Keratinocyte (primary cell): ENCODE data around the gene EFCAB12. TPM values are rescaled to one million over a fixed set of nuclear protein-coding genes. Genes with fewer than 3 reads are reported as not detected.

ENCODE experiments used
- DNase-seq: peaks from one replicate; pipeline ENCODE4 v3.0.0-alpha.2; 2011; ENCODE audit warnings: low read depth, missing footprints, low spot score
- FAIRE-seq: peaks from 2 replicates; lab custom pipeline; 2011; peaks lifted over from hg19 to GRCh38; lab: Jason Lieb, UNC
- H2AFZ ChIP-seq: 2 replicates; pipeline ENCODE4 v1.6.0; 2012; ENCODE audit warnings: low read length, control low read depth, inconsistent platforms; ENCODE audit not compliant: control insufficient read depth
- H3K27ac ChIP-seq: 2 replicates; pipeline ENCODE4 v1.5.1; 2011; ENCODE audit warnings: low read length; ENCODE audit not compliant: control insufficient read depth, insufficient read depth
- H3K27me3 ChIP-seq: 3 replicates; pipeline ENCODE4 v1.6.0; 2011; ENCODE audit warnings: low read length; ENCODE audit not compliant: control insufficient read depth, insufficient read depth; ENCODE audit errors: extremely low read depth
- H3K36me3 ChIP-seq, 2 experiments: 2 replicates in 1 of 2; 3 replicates in 1 of 2; pipeline ENCODE4 v1.5.1; 2011; ENCODE audit warnings: low read length in 2 of 2, mild to moderate bottlenecking in 1 of 2; ENCODE audit not compliant: control insufficient read depth in 2 of 2, insufficient read depth in 2 of 2; ENCODE audit errors: extremely low read depth in 1 of 2
- H3K4me1 ChIP-seq: 3 replicates; pipeline ENCODE4 v1.5.1; 2011; ENCODE audit warnings: low read length; ENCODE audit not compliant: control insufficient read depth, insufficient read depth; ENCODE audit errors: extremely low read depth
- H3K4me2 ChIP-seq: 3 replicates; pipeline ENCODE4 v1.6.0; 2011; ENCODE audit warnings: low read depth, low read length; ENCODE audit not compliant: control insufficient read depth, insufficient read depth; ENCODE audit errors: extremely low read depth
- H3K4me3 ChIP-seq, 3 experiments: fragments of 200-600 bp in 1 of 3; sonication (generic) in 1 of 3; 2 replicates in 2 of 3; 3 replicates in 1 of 3; pipeline ENCODE4 v1.5.1; 2011 to 2016; ENCODE audit warnings: low read length in 3 of 3, mild to moderate bottlenecking in 3 of 3, control low read depth in 2 of 3, inconsistent platforms in 1 of 3, low read depth in 1 of 3, mixed read lengths in 1 of 3, mixed run types in 1 of 3, moderate library complexity in 1 of 3; ENCODE audit not compliant: control insufficient read depth in 2 of 3, insufficient read depth in 2 of 3; ENCODE audit errors: extremely low read depth in 1 of 3
- H3K79me2 ChIP-seq: 2 replicates; pipeline ENCODE4 v1.6.0; 2012; ENCODE audit warnings: low read length; ENCODE audit not compliant: control insufficient read depth, insufficient read depth
- H3K9ac ChIP-seq: 3 replicates; pipeline ENCODE4 v1.6.0; 2011; ENCODE audit warnings: low read length; ENCODE audit not compliant: control insufficient read depth, insufficient read depth; ENCODE audit errors: extremely low read depth
- H3K9me1 ChIP-seq: 3 replicates; pipeline ENCODE4 v1.6.0; 2011; ENCODE audit warnings: low read length; ENCODE audit not compliant: control insufficient read depth, insufficient read depth; ENCODE audit errors: extremely low read depth
- H3K9me3 ChIP-seq: 2 replicates; pipeline ENCODE4 v1.5.1; 2012; ENCODE audit warnings: low read depth, low read length; ENCODE audit not compliant: control insufficient read depth
- H4K20me1 ChIP-seq: 3 replicates; pipeline ENCODE4 v1.6.0; 2011; ENCODE audit warnings: low read length; ENCODE audit not compliant: control insufficient read depth, insufficient read depth; ENCODE audit errors: extremely low read depth
- CTCF ChIP-seq, 3 experiments: IDR thresholded peaks in 1 of 3; conservative IDR thresholded peaks in 1 of 3; optimal IDR thresholded peaks in 1 of 3; 2 replicates in 2 of 3; 3 replicates in 1 of 3; pipeline versions ENCODE3 to v1.5.1; 2011; ENCODE audit warnings: low read length in 3 of 3, mild to moderate bottlenecking in 3 of 3, moderate library complexity in 2 of 3, control low read depth in 1 of 3, inconsistent platforms in 1 of 3; ENCODE audit not compliant: insufficient read depth in 2 of 3; ENCODE audit errors: extremely low read depth in 1 of 3
- EZH2 ChIP-seq: IDR thresholded peaks from one replicate; pipeline ENCODE4 v1.6.1; 2012; ENCODE audit warnings: inconsistent platforms, mild to moderate bottlenecking, low read length, moderate library complexity
- dilution Hi-C: fragments of 300-500 bp; cut with MboI; formaldehyde crosslinking; loops from one replicate; pipeline ENCODE4 v1.7.0; 2020; ENCODE audit warnings: low sequenced_read_pairs; ENCODE audit not compliant: extremely low pct_ligation_motif_present
- polyA plus RNA-seq, 5 experiments: library from polyadenylated mRNA; depleted of rRNA in 3 of 5; stranded (reverse) in 3 of 5; stranded (forward) in 1 of 5; unstranded in 1 of 5; fragments of >200 nt; gene quantifications; 1 replicate in 1 of 5; 2 replicates in 3 of 5; 3 replicates in 1 of 5; pipeline versions ENCODE4 v1.2.1 to v1.2.3, GENCODE V29; 2011 to 2012; ENCODE audit warnings: missing spikeins in 2 of 5, low read depth in 1 of 5, low replicate concordance in 1 of 5

Gene EFCAB12
- polyA plus RNA-seq, 1 donor (not counting 4 experiments of a cell fraction or from before 2014, with no cell fraction given): 0.34 TPM

- no peak for DNase-seq
- no peak overlapping the region for H3K9ac ChIP-seq
- peaks cover 20% of the 10 kb centered on the region for H3K4me1 ChIP-seq
- H3K79me2 ChIP-seq: peaks cover 14% of the 10 kb centered on the region
- no peaks in the 10 kb centered on the region for H4K20me1 ChIP-seq
- dilution Hi-C loops: no loop called here
- H3K27ac ChIP-seq: no peak overlapping the region
- no peaks in the 10 kb centered on the region for H3K9me1 ChIP-seq
- peaks cover 3% of the 10 kb centered on the region in 2 experiments for H3K36me3 ChIP-seq
- no peak for FAIRE-seq
- H2AFZ ChIP-seq: no peak overlapping the region
- TF ChIP-seq EZH2 (no peak), CTCF (optimal IDR thresholded peaks at IDR 0.05 in 1 of 3, IDR thresholded peaks at IDR 0.05 in 1 of 3, conservative IDR thresholded peaks at IDR 0.05 in 1 of 3; ENCODE audit: extremely low read depth in 1 of 3, insufficient read depth in 2 of 3, low read length in 3 of 3) (peak in 1 of 3 experiments; percentile 21)
- peak overlapping the region; percentile 93 for H3K4me2 ChIP-seq
- H3K9me3 ChIP-seq: no peaks in the 10 kb centered on the region
- no peak overlapping the region for H3K4me3 ChIP-seq
- H3K27me3 ChIP-seq: no peaks in the 10 kb centered on the region
Measured at GRCh38 chr3:129441782-129442181, 13.3 kb upstream of the EFCAB12 start.

GRCh38 chr3:129441215-129441614 lies 12.8 kb upstream of the EFCAB12 start:
- peaks cover 26% of the 10 kb centered on the region for H3K4me1 ChIP-seq
- peaks cover 5 to 8% of the 10 kb centered on the region in 2 experiments for H3K36me3 ChIP-seq
- peak overlapping the region; percentile 93 for H3K9ac ChIP-seq
- H3K27me3 ChIP-seq: no peaks in the 10 kb centered on the region
- FAIRE-seq: no peak
- no peaks in the 10 kb centered on the region for H4K20me1 ChIP-seq
- H3K4me2 ChIP-seq: peak overlapping the region; percentile 93
- no peaks in the 10 kb centered on the region for H3K9me3 ChIP-seq
- no peak for TF ChIP-seq CTCF (optimal IDR thresholded peaks at IDR 0.05 in 1 of 3, IDR thresholded peaks at IDR 0.05 in 1 of 3, conservative IDR thresholded peaks at IDR 0.05 in 1 of 3; ENCODE audit: extremely low read depth in 1 of 3, insufficient read depth in 2 of 3, low read length in 3 of 3)
- TF ChIP-seq EZH2: no peak
- peak overlapping the region; percentile 80 to 96 (median 86) for H3K4me3 ChIP-seq
- H3K79me2 ChIP-seq: peaks cover 14% of the 10 kb centered on the region
- H3K27ac ChIP-seq: peak overlapping the region; percentile 87
- no peak for DNase-seq
- dilution Hi-C loops: no loop called here
- H2AFZ ChIP-seq: peak overlapping the region; percentile 80
- no peaks in the 10 kb centered on the region for H3K9me1 ChIP-seq
